ENCODE measurements around the gene HK1. TPM values are rescaled to one million over a fixed set of nuclear protein-coding genes. Genes with fewer than 3 reads are reported as not detected.

The HK1 gene
- total and polyA plus RNA-seq, 2 of the 4 experiments (the other 2 are of a cell fraction), result 53.7 to 90.5 TPM

GRCh38 chr10:69317175-69317604 lies 38.9 kb downstream of the HK1 start:
- Histone ChIP-seq H3K18ac (ENCODE audit: low read depth, low read length) (no peak overlapping the region), H2BK120ac (ENCODE audit: low read depth, low read length) (no peak overlapping the region), H4K5ac (ENCODE audit: low read depth, low read length) (peak overlapping the region; percentile 37), H3K9me1 (ENCODE audit: insufficient read depth, low read length) (peaks cover 35% of the 10 kb centered on the region), H4K8ac (ENCODE audit: low read depth in 2 of 2, low read length in 2 of 2) (peak overlapping the region; percentile 83 to 86; a peak in 2 of 4 replicates), H3K27ac (ENCODE audit: insufficient read depth, low read length) (no peak overlapping the region), H3K14ac (replicated peaks; ENCODE audit: low read depth, low read length) (no peak overlapping the region), H2AK9ac (replicated peaks; ENCODE audit: low read depth, low read length, poor library complexity) (peak overlapping the region; percentile 15), H3K23ac (ENCODE audit: low read depth, low read length) (no peak overlapping the region), H2BK15ac (ENCODE audit: low read depth, low read length) (no peak overlapping the region), H3K56ac (ENCODE audit: extremely low read depth, insufficient read depth, low read length) (no peak overlapping the region), H3K9me3 (ENCODE audit: control insufficient read depth, insufficient read depth, low read length) (no peaks in the 10 kb centered on the region), H3K4me2 (ENCODE audit: low read depth, low read length) (no peak overlapping the region), H4K20me1 (ENCODE audit: insufficient read depth, low read length) (peaks cover 29% of the 10 kb centered on the region), H3K9ac (ENCODE audit: low read depth, low read length) (no peak overlapping the region), H2AK5ac (ENCODE audit: low read depth, low read length) (peak overlapping the region; percentile 76), H3K79me1 (ENCODE audit: low read depth in 1 of 2, low read length in 2 of 2) (peaks cover 17 to 43% of the 10 kb centered on the region in 2 experiments), H4K91ac (ENCODE audit: insufficient read depth, low read depth, low read length) (no peak overlapping the region; the same call in 1 of the 2 replicates), H3K4me1 (ENCODE audit: control insufficient read depth, insufficient read depth, low read length) (peaks cover 30% of the 10 kb centered on the region), H2BK20ac (ENCODE audit: low read depth, low read length) (no peak overlapping the region; the same call in 1 of the 2 replicates), H3K36me3 (ENCODE audit: control insufficient read depth, insufficient read depth, low read length) (no peaks in the 10 kb centered on the region), H2AFZ (replicated peaks; ENCODE audit: low read length, poor library complexity) (peak overlapping the region; percentile 69), H3K4me3 (ENCODE audit: insufficient read depth, low read depth, low read length) (no peak overlapping the region), H3K27me3 (ENCODE audit: control insufficient read depth, insufficient read depth, low read length) (no peaks in the 10 kb centered on the region; the same call in 1 of the 2 replicates), H2BK5ac (ENCODE audit: low read depth, low read length, poor library complexity, severe bottlenecking) (no peak overlapping the region), H3K4ac (ENCODE audit: low read depth, low read length) (peak overlapping the region; percentile 76)
- intact Hi-C loops (cut with micrococcal nuclease) (loop anchor here (5.0 kb wide), 2 partner anchors 45 to 80 kb away; no protein-coding TSS in a partner anchor), in situ Hi-C loops (cut with MboI; ENCODE audit: low sequenced_read_pairs) (no loop called here), dilution Hi-C loops (cut with HindIII; ENCODE audit: low sequenced_read_pairs, unreplicated experiment) (no loop called here)
- BruUV-seq (replicated peaks), result no TSS peak
- ChIA-PET CTCF (no interaction called here), POLR2A (ENCODE audit: unreplicated experiment) (no interaction called here)
- ATAC-seq (ENCODE audit: low read depth) (no peak), DNase-seq (no peak)
- WGBS, 2 experiments (ENCODE audit: extremely low coverage in 2 of 2, insufficient read length in 1 of 2), result no CpG with 5 or more reads among the region's 3 CpGs
- TF ChIP-seq MAFK (IDR thresholded peaks at IDR 0.05; ENCODE audit: low read depth, low read length) (no peak), CEBPB (IDR thresholded peaks at IDR 0.05; ENCODE audit: low read depth, low read length) (peak; percentile 63; the same call in 1 of the 2 replicates)
